Activated CD4-positive, alpha-beta T cell treated with anti-CD3 and anti-CD28 coated beads, Interleukin-2, amount 50 U/mL, for 48 hours (primary cell): ENCODE measurements around the gene THSD8.
"Not testable (repeated sequence)": the region's sequence is repeated elsewhere in the genome, so short reads cannot be mapped to it uniquely, and the experiment has no call there.

Source experiments
- DNase-seq, 2 experiments: peaks; one replicate each; pipeline ENCODE4 v3.0.0-alpha.2; 2020

The THSD8 gene

DNA sequence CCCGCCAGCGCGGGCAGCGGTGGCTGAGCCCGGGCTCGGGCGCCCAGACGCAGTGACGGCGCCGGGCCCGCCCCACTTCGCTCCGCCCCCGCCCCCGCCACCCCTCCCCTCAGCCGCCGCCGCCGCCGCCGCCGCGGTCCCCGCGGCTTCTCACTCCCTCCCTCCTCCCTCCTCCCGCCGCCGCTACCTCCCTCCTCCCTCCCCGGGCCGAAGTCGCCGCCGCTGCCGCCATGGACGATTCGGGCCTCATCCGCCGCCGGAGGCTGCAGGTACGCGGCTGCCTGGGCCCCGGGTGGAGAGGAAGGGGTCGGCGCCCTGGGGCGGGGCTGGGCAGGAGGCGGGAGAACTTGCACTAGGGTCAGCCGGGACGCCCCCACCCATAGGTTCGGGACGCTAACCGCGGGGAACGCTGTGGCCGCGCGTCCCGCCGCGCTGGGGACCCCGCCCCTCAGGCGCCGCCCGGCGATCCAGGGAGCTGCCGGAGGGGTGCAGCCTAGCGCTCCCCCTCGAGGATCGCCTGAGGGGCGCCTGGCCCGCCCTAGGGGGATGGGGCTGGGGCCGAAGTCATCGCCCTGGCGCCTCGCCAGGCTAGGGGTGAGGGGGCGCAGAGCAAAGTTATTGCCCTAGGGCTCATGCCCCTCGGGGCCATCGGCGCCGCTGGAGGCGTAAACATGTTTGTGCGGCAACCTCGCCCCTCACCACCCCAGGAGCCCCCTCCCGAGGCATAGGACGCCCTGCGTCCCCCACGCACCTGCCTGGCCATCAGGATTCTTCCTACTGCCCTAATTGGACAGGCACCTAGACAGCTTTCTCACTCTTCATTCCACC, 32.1 kb downstream of the THSD8 start:
- DNase-seq, result peak; percentile 47 to 49

DNA sequence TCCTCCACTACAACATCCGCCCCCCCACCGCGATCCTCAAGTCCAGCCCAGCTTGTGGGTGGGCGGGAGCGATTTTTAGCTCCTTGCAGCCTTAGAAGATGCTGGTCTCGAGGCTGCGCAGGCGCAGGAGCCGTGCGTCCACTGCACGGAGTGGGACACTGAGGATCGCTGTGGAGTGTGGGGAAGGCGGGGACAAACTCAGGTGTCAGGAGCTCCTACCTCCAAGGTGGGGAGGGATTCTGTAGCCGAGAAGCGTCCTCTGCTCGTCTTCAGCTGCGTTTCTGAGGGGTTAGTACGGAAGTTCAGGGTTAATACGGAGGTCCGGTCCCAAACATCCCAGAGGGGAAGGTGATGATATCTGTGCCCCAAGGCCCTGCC, 32.7 kb downstream of the THSD8 start, which contains the start of gene RTBDN:
Gene RTBDN (minus strand): TSS at position 14 of the 378 bp plus-strand sequence. CDS start 4,600 bp downstream, outside the sequence.
- DNase-seq, result no peak

- DNase-seq, result peak in 1 of 2 experiments; percentile 26
Observed at GRCh38 chr19:12834976-12835757, 33.3 kb downstream of the THSD8 start.

GRCh38 chr19:12836529-12836863, 34.6 kb downstream of the THSD8 start:
- no peak for DNase-seq

- DNase-seq, result no peak
Observed at GRCh38 chr19:12837225-12837624, 35.4 kb downstream of the THSD8 start.

DNA sequence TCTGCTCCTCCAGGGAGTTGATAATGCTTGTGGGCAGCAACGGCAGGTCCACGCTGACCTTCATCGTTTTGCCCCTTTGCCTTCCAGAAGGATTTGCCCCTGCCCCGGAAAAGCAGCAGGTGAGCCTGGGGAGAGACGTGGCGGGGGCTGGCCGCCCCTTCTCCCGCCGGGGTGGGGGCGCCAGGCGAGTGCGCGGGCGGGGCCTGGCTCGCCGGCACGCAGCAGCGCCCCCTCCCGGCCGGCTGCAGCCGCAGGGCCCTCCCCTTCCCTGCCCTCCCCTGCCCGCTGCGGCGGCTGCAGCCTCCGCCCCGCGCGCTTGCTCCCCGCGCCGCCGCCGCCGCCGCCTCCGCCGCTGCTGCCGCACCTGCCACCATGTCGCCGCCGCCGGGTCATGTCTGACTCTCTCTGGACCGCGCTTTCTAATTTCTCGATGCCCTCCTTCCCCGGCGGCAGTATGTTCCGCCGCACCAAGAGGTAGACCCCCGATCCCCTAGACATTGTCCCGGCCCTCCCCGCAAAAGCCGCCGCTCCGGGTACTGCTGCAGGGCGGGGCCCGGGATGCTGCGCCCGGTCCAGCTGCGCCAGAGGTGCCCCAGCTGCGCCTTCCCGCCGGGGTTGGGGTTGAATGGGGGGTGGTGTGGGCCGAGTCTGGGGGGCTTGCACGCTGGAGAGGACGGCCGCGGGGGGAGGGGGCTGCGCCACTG, 36.5 kb downstream of the THSD8 start, which contains the start of gene MAST1:
Gene MAST1 (plus strand): TSS at position 334 of the 704 bp plus-strand sequence. CDS start 58 bp downstream, at position 392.
- peak; percentile 60 to 67 for DNase-seq

GRCh38 chr19:12838886-12839756, 37.3 kb downstream of the THSD8 start:
- peak in 1 of 2 experiments; percentile 27 for DNase-seq

GRCh38 chr19:12840091-12841079, 38.5 kb downstream of the THSD8 start:
- peak; percentile 65 to 73 for DNase-seq

DNA sequence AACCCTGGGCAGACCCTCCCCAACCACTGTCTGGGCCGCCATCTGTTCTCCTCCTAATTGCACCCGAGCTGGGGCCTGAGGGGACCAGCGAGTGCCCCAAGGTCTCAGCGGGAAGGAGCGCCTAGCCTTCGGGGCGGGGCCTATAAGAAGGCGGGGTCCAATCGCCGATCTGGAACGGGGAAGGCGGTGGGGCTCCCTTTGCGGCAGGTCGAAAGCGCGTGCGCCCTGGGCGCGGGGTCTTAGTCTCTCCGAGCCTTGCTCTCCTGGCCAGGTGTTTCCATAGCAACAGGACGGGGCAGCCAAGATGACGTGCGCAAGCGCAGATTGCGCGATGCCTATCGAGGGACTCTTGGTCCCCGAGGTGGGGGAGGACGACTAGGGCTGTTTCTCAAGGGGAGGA, 39.2 kb downstream of the THSD8 start:
- peak in 1 of 2 experiments; percentile 38 for DNase-seq

DNA sequence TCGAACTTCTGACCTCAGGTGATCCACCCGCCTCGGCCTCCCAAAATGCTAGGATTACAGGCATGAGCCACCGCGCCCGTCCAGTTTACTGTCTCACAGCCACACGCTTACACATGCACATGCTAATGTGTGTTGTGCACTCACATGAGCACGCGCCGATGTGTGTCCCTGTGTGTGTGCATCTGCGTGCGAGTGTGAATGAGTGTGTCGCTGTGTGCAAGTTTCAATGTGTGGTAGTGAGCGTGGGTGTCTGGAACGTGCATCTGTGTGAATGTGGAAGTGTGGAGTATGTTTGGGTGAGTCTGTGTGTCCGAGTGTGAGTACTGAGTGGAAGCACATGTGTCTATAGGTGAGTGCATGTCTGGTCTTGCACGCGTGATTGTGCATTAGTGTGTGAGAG, 40.6 kb downstream of the THSD8 start:
- no peak for DNase-seq

DNA sequence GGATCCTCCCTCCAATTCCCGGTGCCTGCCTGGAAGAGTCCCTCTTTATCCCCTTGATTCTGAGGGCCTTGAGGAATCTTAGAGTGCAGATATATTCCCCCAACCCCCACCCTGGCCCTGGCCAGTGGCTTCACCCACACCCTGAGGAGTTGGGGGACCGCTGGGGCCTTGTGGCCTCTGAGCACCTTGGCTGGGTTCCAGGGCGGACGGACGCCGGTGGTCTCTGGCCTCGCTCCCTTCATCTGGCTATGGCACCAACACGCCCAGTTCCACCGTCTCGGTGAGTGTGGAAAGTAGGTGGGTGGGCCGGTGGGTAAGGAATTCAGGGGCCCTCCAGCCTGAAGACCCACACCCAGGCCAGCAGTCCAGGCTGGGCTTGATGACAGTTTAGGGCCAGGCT, 41.5 kb downstream of the THSD8 start:
- no peak for DNase-seq

- no peak for DNase-seq
Observed at GRCh38 chr19:12843999-12844732, 42.3 kb downstream of the THSD8 start.

- not testable (repeated sequence) for DNase-seq
Observed at GRCh38 chr19:12846613-12847012, 44.7 kb downstream of the THSD8 start.

DNA sequence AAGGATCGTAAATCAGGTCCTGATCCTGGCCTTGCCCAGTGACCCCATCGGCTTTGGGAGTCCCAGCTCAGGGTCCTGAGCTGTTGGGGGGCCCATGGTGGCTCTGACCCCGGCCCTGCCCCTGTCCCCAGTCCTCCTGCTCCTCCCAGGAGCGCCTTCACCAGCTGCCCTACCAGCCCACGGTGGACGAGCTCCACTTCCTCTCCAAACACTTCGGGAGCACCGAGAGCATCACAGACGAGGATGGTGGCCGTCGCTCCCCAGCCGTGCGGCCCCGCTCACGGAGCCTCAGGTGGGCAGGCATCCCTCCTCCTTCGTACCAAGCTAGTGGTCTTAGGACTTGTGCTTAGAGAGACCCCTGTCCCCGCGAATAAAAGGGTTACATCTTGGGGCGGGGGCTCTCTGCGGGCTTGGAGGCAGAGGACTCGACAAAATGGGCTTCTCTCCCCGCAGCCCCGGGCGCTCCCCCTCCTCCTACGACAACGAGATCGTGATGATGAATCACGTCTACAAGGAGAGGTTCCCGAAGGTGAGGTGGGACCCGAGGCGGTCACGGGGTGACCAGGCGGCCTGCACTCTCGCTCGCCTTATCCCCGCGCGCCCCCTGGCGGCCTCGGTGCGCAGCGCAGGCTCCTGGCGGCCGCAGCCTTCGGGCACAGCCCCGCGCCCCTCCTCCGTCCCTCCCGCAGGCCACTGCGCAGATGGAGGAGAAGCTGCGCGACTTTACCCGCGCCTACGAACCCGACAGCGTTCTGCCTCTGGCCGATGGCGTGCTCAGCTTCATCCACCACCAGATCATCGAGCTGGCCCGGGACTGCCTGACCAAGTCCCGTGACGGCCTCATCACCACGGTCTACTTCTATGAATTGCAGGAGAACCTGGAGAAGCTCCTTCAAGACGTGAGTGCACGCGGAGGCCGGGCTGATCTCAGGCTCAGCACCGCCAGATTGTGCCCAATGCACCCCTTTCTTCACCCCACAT, 45.6 kb downstream of the THSD8 start:
- DNase-seq, result peak; percentile 92 to 93
